Mesenchymal stem cell (in vitro differentiated cells and primary cell): ENCODE data around the gene STEAP1B.

ENCODE experiments used
- DNase-seq: peaks from one replicate; pipeline ENCODE4 v3.0.0-alpha.2; 2013
- H2AFZ ChIP-seq: one replicate; pipeline ENCODE4 v1.6.1; 2013; ENCODE audit warnings: low read depth, mild to moderate bottlenecking, control low read depth, inconsistent platforms, low read length, moderate library complexity
- H2AK5ac ChIP-seq: 2 replicates; pipeline ENCODE4 v1.6.1; 2013; ENCODE audit warnings: low read length, moderate library complexity, mild to moderate bottlenecking, inconsistent platforms; ENCODE audit not compliant: severe bottlenecking
- H2BK120ac ChIP-seq: one replicate; pipeline ENCODE4 v1.6.1; 2013; ENCODE audit warnings: low read depth, mild to moderate bottlenecking, inconsistent platforms, low read length, moderate library complexity
- H2BK12ac ChIP-seq, 2 experiments: one replicate each; pipeline ENCODE4 v1.6.1; 2013; ENCODE audit warnings: inconsistent platforms in 2 of 2, low read length in 2 of 2, mild to moderate bottlenecking in 2 of 2, moderate library complexity in 2 of 2, control low read depth in 1 of 2
- H2BK15ac ChIP-seq: one replicate; pipeline ENCODE4 v1.6.1; 2013; ENCODE audit warnings: mild to moderate bottlenecking, low read depth, inconsistent platforms; ENCODE audit not compliant: poor library complexity, severe bottlenecking
- H2BK5ac ChIP-seq: 2 replicates; pipeline ENCODE4 v1.6.1; 2013; ENCODE audit warnings: low read depth, mild to moderate bottlenecking, low read length, control low read depth, inconsistent platforms; ENCODE audit not compliant: poor library complexity, severe bottlenecking
- H3K14ac ChIP-seq, 2 experiments: one replicate each; pipeline ENCODE4 v1.6.1; 2013; ENCODE audit warnings: inconsistent platforms in 2 of 2, low read length in 2 of 2, control low read depth in 1 of 2, mild to moderate bottlenecking in 1 of 2, moderate library complexity in 1 of 2
- H3K18ac ChIP-seq, 2 experiments: one replicate each; pipeline ENCODE4 v1.6.1; 2013; ENCODE audit warnings: inconsistent platforms in 2 of 2, low read length in 2 of 2, control low read depth in 1 of 2, low read depth in 1 of 2, mild to moderate bottlenecking in 1 of 2
- H3K23ac ChIP-seq, 2 experiments: one replicate each; pipeline ENCODE4 v1.6.1; 2013; ENCODE audit warnings: inconsistent platforms in 2 of 2, low read length in 2 of 2, mild to moderate bottlenecking in 2 of 2, moderate library complexity in 2 of 2, control low read depth in 1 of 2
- H3K27ac ChIP-seq: 2 replicates; pipeline ENCODE4 v1.5.1; 2013; ENCODE audit warnings: mild to moderate bottlenecking, moderate library complexity, low read length, control low read depth, inconsistent platforms; ENCODE audit not compliant: poor library complexity, severe bottlenecking
- H3K27me3 ChIP-seq, 2 experiments: 2 replicates each; pipeline versions ENCODE4 v1.6.1 to v1.7.0; 2013; ENCODE audit warnings: low read length in 2 of 2, mild to moderate bottlenecking in 2 of 2, moderate library complexity in 2 of 2, control low read depth in 1 of 2, inconsistent platforms in 1 of 2; ENCODE audit not compliant: control insufficient read depth in 1 of 2, insufficient read depth in 1 of 2
- H3K36me3 ChIP-seq, 2 experiments: 2 replicates each; pipeline versions ENCODE4 v1.6.1 to v1.7.0; 2013; ENCODE audit warnings: low read length in 2 of 2, control low read depth in 1 of 2, inconsistent platforms in 1 of 2, low read depth in 1 of 2, mild to moderate bottlenecking in 1 of 2; ENCODE audit not compliant: insufficient read depth in 2 of 2, control insufficient read depth in 1 of 2
- H3K4ac ChIP-seq, 2 experiments: one replicate each; pipeline ENCODE4 v1.6.1; 2013; ENCODE audit warnings: inconsistent platforms in 2 of 2, low read length in 2 of 2, mild to moderate bottlenecking in 2 of 2, moderate library complexity in 2 of 2, control low read depth in 1 of 2, low read depth in 1 of 2
- H3K4me1 ChIP-seq: 2 replicates; pipeline ENCODE4 v1.6.1; 2013; ENCODE audit warnings: low read depth, low read length, control low read depth; ENCODE audit not compliant: control insufficient read depth, insufficient read depth
- H3K4me2 ChIP-seq: 2 replicates; pipeline ENCODE4 v1.6.1; 2013; ENCODE audit warnings: low read length, mild to moderate bottlenecking, inconsistent platforms; ENCODE audit not compliant: poor library complexity, severe bottlenecking
- H3K4me3 ChIP-seq, 2 experiments: 2 replicates each; pipeline versions ENCODE4 v1.5.1 to v1.7.0; 2013; ENCODE audit warnings: low read length in 2 of 2, mild to moderate bottlenecking in 2 of 2, control low read depth in 1 of 2, low read depth in 1 of 2; ENCODE audit not compliant: insufficient read depth in 1 of 2
- H3K79me1 ChIP-seq: replicated peaks from 2 replicates; pipeline ENCODE4 v1.6.1; 2013; ENCODE audit warnings: mild to moderate bottlenecking, control low read depth, low read length, inconsistent platforms; ENCODE audit not compliant: poor library complexity, severe bottlenecking
- H3K9ac ChIP-seq: 2 replicates; pipeline ENCODE4 v1.7.0; 2013; ENCODE audit warnings: mild to moderate bottlenecking, low read length, moderate library complexity
- H3K9me3 ChIP-seq: 2 replicates; pipeline ENCODE4 v1.7.0; 2013; ENCODE audit warnings: mild to moderate bottlenecking, low read length; ENCODE audit not compliant: control insufficient read depth
- H4K8ac ChIP-seq: one replicate; pipeline ENCODE4 v1.6.1; 2013; ENCODE audit warnings: inconsistent platforms, mild to moderate bottlenecking, low read length, moderate library complexity
- H4K91ac ChIP-seq: one replicate; pipeline ENCODE4 v1.6.1; 2013; ENCODE audit warnings: mild to moderate bottlenecking, low read length, inconsistent platforms
- WGBS: methylation state at CpG from one replicate; pipeline ENCODE4 v1.1.7; 2013; ENCODE audit warnings: mixed read lengths; 5-methylcytosine and 5-hydroxymethylcytosine counted together

STEAP1B gene

GRCh38 chr7:22470981-22471380 lies 29.0 kb downstream of the STEAP1B start:
- Histone ChIP-seq H2AFZ (no peak overlapping the region), H3K79me1 (no peaks in the 10 kb centered on the region), H3K27ac (no peak overlapping the region), H3K4me3 (no peak overlapping the region), H3K4me2 (no peak overlapping the region), H3K18ac (no peak overlapping the region), H4K91ac (no peak overlapping the region), H3K4me1 (peaks cover 2% of the 10 kb centered on the region), H2BK5ac (no peak overlapping the region), H2BK15ac (no peak overlapping the region), H2AK5ac (no peak overlapping the region), H3K9ac (no peak overlapping the region), H2BK12ac (no peak overlapping the region), H4K8ac (no peak overlapping the region), H3K23ac (no peak overlapping the region), H3K27me3 (peaks cover 0 to under 1% of the 10 kb centered on the region in 2 experiments), H3K36me3 (no peaks in the 10 kb centered on the region), H3K4ac (no peak overlapping the region), H3K14ac (peak overlapping the region in 1 of 2 experiments; percentile 7), H2BK120ac (no peak overlapping the region), H3K9me3 (no peaks in the 10 kb centered on the region)
- WGBS = 74% methylated on average over 10 of the region's 10 CpGs
- no peak for DNase-seq

DNA sequence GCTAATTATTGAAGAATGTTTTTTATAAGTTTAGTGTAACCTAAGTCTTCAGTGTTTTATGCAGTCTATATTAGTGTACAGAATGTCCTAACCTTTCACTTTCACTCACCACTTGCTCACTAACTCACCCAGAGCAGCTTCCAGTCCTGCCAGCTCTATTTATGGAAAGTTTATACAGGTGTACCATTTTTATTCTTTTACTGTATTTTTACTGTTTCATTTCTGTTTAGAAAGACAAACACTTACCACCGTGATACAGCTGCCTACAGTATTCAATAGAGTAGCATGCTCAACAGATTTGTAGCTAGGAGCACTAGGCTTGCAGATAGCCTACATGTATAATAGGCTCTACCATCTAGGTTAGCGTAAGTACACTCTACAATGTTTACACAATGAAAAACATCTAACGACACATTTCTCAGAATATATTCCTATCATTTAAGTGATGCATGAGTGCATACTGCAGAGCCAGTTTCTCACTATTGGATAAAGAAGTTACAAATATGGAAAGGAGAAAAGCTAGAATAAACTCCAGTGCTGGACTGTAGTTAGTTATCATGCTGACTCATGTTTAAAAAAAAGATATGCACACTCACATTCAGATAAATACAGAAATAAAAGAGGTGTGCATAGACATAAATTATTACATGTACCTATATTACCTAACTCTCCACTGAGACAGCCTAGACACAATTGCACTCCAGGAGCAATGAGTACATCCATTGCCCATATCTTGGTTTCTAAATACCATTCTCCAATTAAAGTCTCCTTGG lies 30.4 kb downstream of the STEAP1B start:
- H3K79me1 ChIP-seq = no peaks in the 10 kb centered on the region
- H4K8ac ChIP-seq = no peak overlapping the region

GRCh38 chr7:22468609-22469008 lies 31.4 kb downstream of the STEAP1B start:
- Histone ChIP-seq H3K27me3 (no peaks in the 10 kb centered on the region), H2BK120ac (no peak overlapping the region), H3K14ac (no peak overlapping the region), H4K91ac (no peak overlapping the region), H2BK5ac (no peak overlapping the region), H2BK15ac (no peak overlapping the region), H3K18ac (no peak overlapping the region), H2BK12ac (no peak overlapping the region), H3K4me3 (no peak overlapping the region), H2AFZ (no peak overlapping the region), H3K4me1 (peaks cover 2% of the 10 kb centered on the region), H3K27ac (no peak overlapping the region), H3K9ac (no peak overlapping the region), H2AK5ac (no peak overlapping the region), H3K23ac (no peak overlapping the region), H3K4ac (no peak overlapping the region), H3K4me2 (no peak overlapping the region), H3K79me1 (no peaks in the 10 kb centered on the region), H3K9me3 (no peaks in the 10 kb centered on the region), H3K36me3 (no peaks in the 10 kb centered on the region), H4K8ac (no peak overlapping the region)
- DNase-seq = no peak
- WGBS = 92% methylated on average over 3 of the region's 3 CpGs

More for the DNA sequence above, 30.4 kb downstream of the STEAP1B start:
- Histone ChIP-seq H3K23ac (no peak overlapping the region), H4K91ac (no peak overlapping the region), H3K4me1 (peaks cover 2% of the 10 kb centered on the region), H2AFZ (no peak overlapping the region), H3K27ac (no peak overlapping the region), H3K4me3 (no peak overlapping the region), H2BK120ac (no peak overlapping the region), H3K4me2 (no peak overlapping the region), H3K18ac (no peak overlapping the region), H2BK5ac (no peak overlapping the region), H2BK12ac (no peak overlapping the region), H3K9ac (no peak overlapping the region), H3K14ac (no peak overlapping the region), H2AK5ac (no peak overlapping the region), H2BK15ac (no peak overlapping the region), H3K36me3 (no peaks in the 10 kb centered on the region), H3K27me3 (no peaks in the 10 kb centered on the region), H3K4ac (no peak overlapping the region), H3K9me3 (no peaks in the 10 kb centered on the region)
- no peak for DNase-seq
- 79% methylated on average over 2 of the region's 3 CpGs for WGBS

DNA sequence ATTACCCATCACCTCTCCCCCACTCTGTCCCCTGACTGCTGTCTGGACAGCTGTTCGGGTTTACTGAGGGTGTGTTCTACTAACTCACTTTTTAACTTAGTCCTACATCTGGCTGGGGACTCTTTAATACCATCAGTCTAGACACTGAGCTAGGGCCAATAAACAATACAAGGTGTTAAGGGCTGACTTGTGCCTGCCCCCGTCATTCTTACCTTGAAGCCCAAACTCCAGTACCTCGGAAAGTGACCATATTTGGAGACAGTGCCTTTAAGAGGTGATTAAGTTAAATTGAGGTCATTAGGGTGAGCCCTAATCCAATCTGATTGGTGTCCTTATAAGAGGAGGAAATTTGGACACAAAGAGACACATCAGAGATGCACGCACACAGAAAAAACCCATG lies 35.7 kb downstream of the STEAP1B start:
- WGBS = 88% methylated on average over 4 of the region's 4 CpGs

More for the DNA sequence above, 35.7 kb downstream of the STEAP1B start:
- H3K79me1 ChIP-seq = no peaks in the 10 kb centered on the region
- no peak overlapping the region for H4K8ac ChIP-seq
- no peak overlapping the region for H3K14ac ChIP-seq
- no peak overlapping the region for H3K4me3 ChIP-seq
- DNase-seq = no peak
- no peaks in the 10 kb centered on the region for H3K36me3 ChIP-seq
- no peak overlapping the region for H3K4ac ChIP-seq
- no peak overlapping the region for H3K18ac ChIP-seq
- no peak overlapping the region for H2BK12ac ChIP-seq
- H3K27ac ChIP-seq = no peak overlapping the region
- H3K27me3 ChIP-seq = peaks cover 0 to 3% of the 10 kb centered on the region in 2 experiments
- no peak overlapping the region for H2BK15ac ChIP-seq
- H2AK5ac ChIP-seq = no peak overlapping the region
- H2AFZ ChIP-seq = no peak overlapping the region
- H3K4me2 ChIP-seq = no peak overlapping the region
- H2BK5ac ChIP-seq = no peak overlapping the region
- H3K23ac ChIP-seq = no peak overlapping the region
- no peak overlapping the region for H4K91ac ChIP-seq
- no peak overlapping the region for H3K9ac ChIP-seq
- H3K4me1 ChIP-seq = no peaks in the 10 kb centered on the region
- no peak overlapping the region for H2BK120ac ChIP-seq
- no peaks in the 10 kb centered on the region for H3K9me3 ChIP-seq
